Osteocyte (in vitro differentiated cells): ENCODE results near the gene TMC6. TPM values are rescaled to one million over a fixed set of nuclear protein-coding genes. Genes with fewer than 3 reads are reported as not detected.

Experiments used
- DNase-seq: peaks from one replicate; pipeline ENCODE4 v3.0.0; 2021; ENCODE audit warnings: mixed read lengths; ENCODE audit not compliant: unreplicated experiment; ENCODE audit errors: extremely low spot score
- H3K27ac Mint-ChIP-seq: one replicate; pipeline ENCODE4 v1.8.0; 2021; ENCODE audit warnings: mild to moderate bottlenecking, mixed read lengths; ENCODE audit not compliant: unreplicated experiment
- H3K27me3 Mint-ChIP-seq: one replicate; pipeline ENCODE4 v1.8.0; 2021; ENCODE audit warnings: mixed read lengths; ENCODE audit not compliant: unreplicated experiment
- H3K36me3 Mint-ChIP-seq: one replicate; pipeline ENCODE4 v1.8.0; 2021; ENCODE audit warnings: mixed read lengths; ENCODE audit not compliant: unreplicated experiment
- H3K4me1 Mint-ChIP-seq: one replicate; pipeline ENCODE4 v1.8.0; 2021; ENCODE audit warnings: mixed read lengths; ENCODE audit not compliant: unreplicated experiment
- H3K4me3 Mint-ChIP-seq: one replicate; pipeline ENCODE4 v1.8.0; 2021; ENCODE audit warnings: mild to moderate bottlenecking, moderate library complexity, mixed read lengths; ENCODE audit not compliant: unreplicated experiment
- H3K9me3 Mint-ChIP-seq: one replicate; pipeline ENCODE4 v1.8.0; 2021; ENCODE audit warnings: mixed read lengths; ENCODE audit not compliant: unreplicated experiment
- CTCF ChIP-seq: fragments of 200-600 bp; sonication (generic); IDR thresholded peaks from 2 replicates; pipeline ENCODE4 v1.5.0; 2021; ENCODE audit warnings: antibody characterized with exemption, mild to moderate bottlenecking, moderate library complexity
- total RNA-seq: library from RNA; stranded (reverse); gene quantifications from 2 replicates; pipeline ENCODE4 v1.2.1, GENCODE V29; 2021

The TMC6 gene
- total RNA-seq, 1 donor from 2014 or later = 32.6 TPM

- Mint-ChIP-seq H3K4me1 (peaks cover under 1% of the 10 kb centered on the region), H3K36me3 (no peaks in the 10 kb centered on the region), H3K27ac (no peak overlapping the region), H3K4me3 (no peak overlapping the region), H3K27me3 (no peaks in the 10 kb centered on the region), H3K9me3 (no peaks in the 10 kb centered on the region)
- DNase-seq = no peak
- TF ChIP-seq CTCF = no peak
Observed at GRCh38 chr17:78163881-78164747, 35.6 kb upstream of the TMC6 start.

- H3K27me3 Mint-ChIP-seq = no peaks in the 10 kb centered on the region
- no peaks in the 10 kb centered on the region for H3K4me1 Mint-ChIP-seq
- H3K9me3 Mint-ChIP-seq = no peaks in the 10 kb centered on the region
- no peak overlapping the region for H3K4me3 Mint-ChIP-seq
- no peak for DNase-seq
- TF ChIP-seq CTCF = no peak
- H3K27ac Mint-ChIP-seq = no peak overlapping the region
- no peaks in the 10 kb centered on the region for H3K36me3 Mint-ChIP-seq
Observed at GRCh38 chr17:78159575-78160158, 31.1 kb upstream of the TMC6 start.

GRCh38 chr17:78154903-78155811, 26.6 kb upstream of the TMC6 start:
- H3K27me3 Mint-ChIP-seq = no peaks in the 10 kb centered on the region
- no peaks in the 10 kb centered on the region for H3K36me3 Mint-ChIP-seq
- no peak for DNase-seq
- no peaks in the 10 kb centered on the region for H3K9me3 Mint-ChIP-seq
- H3K4me3 Mint-ChIP-seq = no peak overlapping the region
- TF ChIP-seq CTCF = no peak
- H3K27ac Mint-ChIP-seq = no peak overlapping the region
- peaks cover 15% of the 10 kb centered on the region for H3K4me1 Mint-ChIP-seq

- peak overlapping the region; percentile 81 for H3K27ac Mint-ChIP-seq
- no peaks in the 10 kb centered on the region for H3K9me3 Mint-ChIP-seq
- DNase-seq = no peak
- H3K27me3 Mint-ChIP-seq = no peaks in the 10 kb centered on the region
- H3K36me3 Mint-ChIP-seq = no peaks in the 10 kb centered on the region
- H3K4me1 Mint-ChIP-seq = peaks cover 19% of the 10 kb centered on the region
- no peak overlapping the region for H3K4me3 Mint-ChIP-seq
- no peak for TF ChIP-seq CTCF
Observed at GRCh38 chr17:78151514-78152008, 23.0 kb upstream of the TMC6 start.
